ENCODE data around the gene ACKR3. TPM values are rescaled to one million over a fixed set of nuclear protein-coding genes. Genes with fewer than 3 reads are reported as not detected.
A peak's percentile ranks its signal among the peaks of the same experiment; 100 is the strongest.

Gene ACKR3
- total RNA-seq, 1 experiment from 2014 or later, result 3.9 TPM

DNA sequence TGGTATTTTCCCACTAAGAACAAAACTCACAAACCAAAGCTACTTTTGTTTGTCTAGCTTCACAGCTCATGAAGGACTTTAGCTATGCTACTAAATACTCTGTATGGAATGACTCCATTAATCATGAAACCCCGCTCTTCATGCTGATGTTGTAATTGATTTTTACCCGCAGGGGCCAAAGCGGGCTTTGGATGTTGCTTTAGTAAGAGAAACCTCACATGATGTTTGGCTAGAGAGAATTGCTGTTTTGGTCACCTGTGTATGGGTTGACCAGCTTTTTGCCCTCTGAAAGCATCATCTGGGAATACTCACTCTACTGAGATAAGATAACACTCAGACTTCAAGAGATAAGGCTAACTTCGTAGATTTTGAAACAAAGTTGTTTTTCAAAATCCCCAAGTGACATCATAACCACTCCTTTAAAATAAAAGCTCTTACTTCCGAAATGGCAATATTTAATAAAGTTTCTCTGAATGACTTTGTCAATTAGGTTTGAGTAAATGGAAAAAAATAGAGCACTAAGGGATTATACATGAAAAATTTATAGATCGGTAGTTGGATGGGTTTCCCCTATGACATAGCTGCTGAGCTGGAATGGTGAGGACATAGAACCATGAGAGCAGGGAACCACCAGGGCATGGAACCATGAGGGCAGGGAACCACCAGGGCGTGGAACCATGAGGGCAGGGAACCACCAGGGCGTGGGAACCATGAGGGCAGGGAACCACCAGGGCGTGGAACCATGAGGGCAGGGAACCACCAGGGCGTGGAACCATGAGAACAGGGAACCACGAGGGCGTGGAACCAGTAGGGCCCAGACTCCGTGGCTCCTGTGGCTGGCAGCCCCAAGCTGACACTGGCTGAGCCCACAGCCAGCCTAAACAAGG is 31.9 kb downstream of the ACKR3 start:
- Histone ChIP-seq H3K4me3 (ENCODE audit: low read depth, low read length) (no peak overlapping the region), H3K9me3 (no peaks in the 10 kb centered on the region), H3K36me3 (ENCODE audit: control insufficient read depth, insufficient read depth, low read length) (no peaks in the 10 kb centered on the region), H3K4me1 (peaks cover 6% of the 10 kb centered on the region), H3K27me3 (replicated peaks; ENCODE audit: control insufficient read depth, insufficient read depth, low read length) (no peaks in the 10 kb centered on the region)
- no peak overlapping the region for H3K27ac Mint-ChIP-seq (ENCODE audit: unreplicated experiment)
- no peaks in the 10 kb centered on the region for H3K4me1 Mint-ChIP-seq (ENCODE audit: low read depth, unreplicated experiment)
- CTCF ChIA-PET, result no interaction called here
- no peak for TF ChIP-seq CTCF (IDR thresholded peaks at IDR 0.05; ENCODE audit: insufficient read depth in 1 of 2, low read depth in 1 of 2, low read length in 1 of 2, severe bottlenecking in 1 of 2, unreplicated experiment in 1 of 2)
- no peaks in the 10 kb centered on the region for H3K9me3 Mint-ChIP-seq (ENCODE audit: unreplicated experiment)
- peak in 1 of 2 experiments; percentile 10 for DNase-seq
- no peaks in the 10 kb centered on the region for H3K27me3 Mint-ChIP-seq (ENCODE audit: insufficient read depth, unreplicated experiment)
- intact Hi-C loops (cut with micrococcal nuclease; ENCODE audit: unreplicated experiment), result no loop called here
- BruUV-seq (replicated peaks), result no TSS peak
- POLR2A ChIA-PET, result no interaction called here
- H3K4me3 Mint-ChIP-seq (ENCODE audit: unreplicated experiment), result no peak overlapping the region
- no peaks in the 10 kb centered on the region for H3K36me3 Mint-ChIP-seq (ENCODE audit: insufficient read depth, unreplicated experiment)

- no peak for TF ChIP-seq CTCF (IDR thresholded peaks at IDR 0.05; ENCODE audit: insufficient read depth in 1 of 2, low read depth in 1 of 2, low read length in 1 of 2, severe bottlenecking in 1 of 2, unreplicated experiment in 1 of 2)
- peaks cover 6% of the 10 kb centered on the region for H3K4me1 ChIP-seq
- Mint-ChIP-seq H3K27me3 (ENCODE audit: insufficient read depth, unreplicated experiment) (no peaks in the 10 kb centered on the region), H3K27ac (ENCODE audit: unreplicated experiment) (no peak overlapping the region), H3K36me3 (ENCODE audit: insufficient read depth, unreplicated experiment) (no peaks in the 10 kb centered on the region), H3K4me3 (ENCODE audit: unreplicated experiment) (no peak overlapping the region), H3K9me3 (ENCODE audit: unreplicated experiment) (no peaks in the 10 kb centered on the region), H3K4me1 (ENCODE audit: low read depth, unreplicated experiment) (peaks cover 6% of the 10 kb centered on the region)
- intact Hi-C loops (cut with micrococcal nuclease; ENCODE audit: unreplicated experiment), result no loop called here
- H3K36me3 ChIP-seq (ENCODE audit: control insufficient read depth, insufficient read depth, low read length), result no peaks in the 10 kb centered on the region
- ChIA-PET POLR2A (no interaction called here), CTCF (no interaction called here)
- no peaks in the 10 kb centered on the region for H3K9me3 ChIP-seq
- no TSS peak for BruUV-seq (replicated peaks)
- H3K4me3 ChIP-seq (ENCODE audit: low read depth, low read length), result no peak overlapping the region
- no peak for DNase-seq
- no peaks in the 10 kb centered on the region for H3K27me3 ChIP-seq (replicated peaks; ENCODE audit: control insufficient read depth, insufficient read depth, low read length)
These were observed 33.1 kb downstream of the ACKR3 start for GRCh38 chr2:236602678-236603077.

GRCh38 chr2:236603361-236604015 is 33.9 kb downstream of the ACKR3 start:
- Histone ChIP-seq H3K4me1 (peaks cover 6% of the 10 kb centered on the region), H3K9me3 (no peaks in the 10 kb centered on the region), H3K36me3 (ENCODE audit: control insufficient read depth, insufficient read depth, low read length) (no peaks in the 10 kb centered on the region), H3K27me3 (replicated peaks; ENCODE audit: control insufficient read depth, insufficient read depth, low read length) (no peaks in the 10 kb centered on the region), H3K4me3 (ENCODE audit: low read depth, low read length) (no peak overlapping the region)
- H3K9me3 Mint-ChIP-seq (ENCODE audit: unreplicated experiment), result no peaks in the 10 kb centered on the region
- H3K36me3 Mint-ChIP-seq (ENCODE audit: insufficient read depth, unreplicated experiment), result no peaks in the 10 kb centered on the region
- ChIA-PET POLR2A (no interaction called here), CTCF (no interaction called here)
- TF ChIP-seq CTCF (IDR thresholded peaks at IDR 0.05; ENCODE audit: insufficient read depth in 1 of 2, low read depth in 1 of 2, low read length in 1 of 2, severe bottlenecking in 1 of 2, unreplicated experiment in 1 of 2), result no peak
- peaks cover 6% of the 10 kb centered on the region for H3K4me1 Mint-ChIP-seq (ENCODE audit: low read depth, unreplicated experiment)
- H3K27me3 Mint-ChIP-seq (ENCODE audit: insufficient read depth, unreplicated experiment), result no peaks in the 10 kb centered on the region
- no peak overlapping the region for H3K4me3 Mint-ChIP-seq (ENCODE audit: unreplicated experiment)
- H3K27ac Mint-ChIP-seq (ENCODE audit: unreplicated experiment), result no peak overlapping the region
- intact Hi-C loops (cut with micrococcal nuclease; ENCODE audit: unreplicated experiment), result no loop called here
- BruUV-seq (replicated peaks), result no TSS peak
- no peak for DNase-seq

Data from Caco-2 (cell line).